Activated T-cell treated with anti-CD3 and anti-CD28 coated beads for 1 hour (primary cell): ENCODE measurements around the gene TACSTD2.
"Not testable (repeated sequence)": the region's sequence is repeated elsewhere in the genome, so short reads cannot be mapped to it uniquely, and the experiment has no call there.

Experiments
- DNase-seq: peaks from one replicate; pipeline ENCODE4 v3.0.0-alpha.2; 2020; ENCODE audit warnings: low read depth

TACSTD2 gene

GRCh38 chr1:58587667-58588066 lies 10.6 kb upstream of the TACSTD2 start:
- DNase-seq = no peak

DNA sequence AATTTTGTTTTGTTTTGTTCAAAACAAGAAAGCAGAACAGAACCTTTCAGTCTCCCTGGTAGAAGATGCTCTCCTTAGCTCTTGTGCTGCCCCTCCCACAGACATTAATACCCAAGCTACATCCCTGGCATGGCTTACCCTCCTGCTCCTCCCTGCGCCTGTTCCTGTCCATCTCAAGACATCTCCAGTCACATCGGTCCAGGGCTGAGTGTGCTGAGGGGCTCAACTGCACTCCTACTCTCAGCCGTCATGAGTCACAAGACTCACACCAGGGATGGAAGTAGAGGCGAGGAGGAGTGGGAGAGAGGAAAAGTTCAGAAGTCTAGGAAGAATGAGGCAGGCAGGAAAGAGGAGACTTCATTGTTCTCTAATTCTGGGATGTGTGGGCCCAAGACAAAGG lies 9.2 kb upstream of the TACSTD2 start:
- no peak for DNase-seq

DNA sequence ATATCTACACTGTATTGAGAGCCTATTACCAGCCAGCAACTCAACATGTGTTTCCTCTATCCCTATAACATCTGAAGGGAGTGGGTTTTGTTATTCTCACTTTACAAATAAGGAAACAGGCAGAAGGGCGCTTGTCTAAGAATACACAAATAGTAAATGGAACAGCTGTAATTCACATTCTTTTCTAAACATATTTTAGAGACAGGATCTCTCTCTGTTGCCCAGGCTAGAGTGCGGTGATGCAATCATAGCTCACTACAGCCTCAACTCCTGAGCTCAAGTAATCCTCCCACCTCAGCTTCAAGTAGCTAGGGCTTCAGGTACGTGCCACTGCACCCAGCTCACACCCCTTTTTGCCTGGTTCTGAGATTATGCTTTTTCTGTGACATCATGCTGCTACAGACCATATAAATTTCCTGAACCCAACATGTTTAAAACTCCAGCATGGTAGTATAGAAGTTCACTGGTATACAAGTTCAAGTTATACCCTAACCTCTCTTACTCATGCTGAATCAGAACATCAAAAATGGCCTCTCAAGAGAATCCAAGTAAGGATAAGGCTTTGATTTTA lies 8.6 kb upstream of the TACSTD2 start:
- DNase-seq = no peak

DNA sequence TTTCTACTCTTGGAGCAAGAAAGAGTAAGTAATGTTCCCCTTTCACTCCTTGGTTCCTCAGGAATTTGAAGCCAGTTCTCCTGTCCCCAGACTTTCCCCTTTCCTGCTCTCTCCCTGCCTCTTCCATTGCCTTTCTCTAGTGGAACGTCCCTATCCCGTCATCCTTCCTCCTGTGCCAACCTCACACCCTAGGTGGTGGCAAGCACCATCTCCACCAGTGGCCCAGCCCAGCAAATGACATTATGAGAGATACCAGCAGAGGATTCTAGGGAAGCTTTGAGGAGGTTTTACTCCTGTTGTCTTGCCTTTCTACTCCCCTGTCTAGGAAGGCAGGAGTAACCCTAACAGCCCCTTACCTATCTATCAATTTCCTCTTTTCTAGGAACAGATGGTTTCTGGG lies 8.1 kb upstream of the TACSTD2 start:
- DNase-seq = no peak

GRCh38 chr1:58584082-58584895 lies 7.2 kb upstream of the TACSTD2 start:
- DNase-seq = no peak

- DNase-seq = no peak
Observed at GRCh38 chr1:58583496-58583895, 6.4 kb upstream of the TACSTD2 start.

DNA sequence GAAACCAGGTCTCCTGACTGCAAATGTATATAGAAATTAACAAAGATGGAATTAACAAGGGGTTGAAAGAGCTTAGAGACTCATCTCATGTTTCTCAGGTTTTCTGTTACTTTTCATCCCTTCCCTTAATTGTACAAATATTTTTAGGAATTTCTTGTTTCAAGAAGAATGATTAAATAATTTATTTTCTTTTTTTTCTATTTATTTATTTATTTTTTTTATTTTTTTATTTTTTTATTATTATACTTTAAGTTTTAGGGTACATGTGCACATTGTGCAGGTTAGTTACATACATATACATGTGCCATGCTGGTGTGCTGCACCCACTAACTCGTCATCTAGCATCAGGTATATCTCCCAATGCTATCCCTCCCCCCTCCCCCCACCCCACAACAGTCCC lies 5.1 kb upstream of the TACSTD2 start:
- not testable (repeated sequence) for DNase-seq

GRCh38 chr1:58581641-58582040 lies 4.6 kb upstream of the TACSTD2 start:
- DNase-seq = no peak

GRCh38 chr1:58580186-58580585 lies 3.1 kb upstream of the TACSTD2 start:
- DNase-seq = no peak

- no peak for DNase-seq
Observed at GRCh38 chr1:58577654-58578030, 590 bp upstream of the TACSTD2 start.

GRCh38 chr1:58576325-58576726 lies 726 bp downstream of the TACSTD2 start:
- no peak for DNase-seq

DNA sequence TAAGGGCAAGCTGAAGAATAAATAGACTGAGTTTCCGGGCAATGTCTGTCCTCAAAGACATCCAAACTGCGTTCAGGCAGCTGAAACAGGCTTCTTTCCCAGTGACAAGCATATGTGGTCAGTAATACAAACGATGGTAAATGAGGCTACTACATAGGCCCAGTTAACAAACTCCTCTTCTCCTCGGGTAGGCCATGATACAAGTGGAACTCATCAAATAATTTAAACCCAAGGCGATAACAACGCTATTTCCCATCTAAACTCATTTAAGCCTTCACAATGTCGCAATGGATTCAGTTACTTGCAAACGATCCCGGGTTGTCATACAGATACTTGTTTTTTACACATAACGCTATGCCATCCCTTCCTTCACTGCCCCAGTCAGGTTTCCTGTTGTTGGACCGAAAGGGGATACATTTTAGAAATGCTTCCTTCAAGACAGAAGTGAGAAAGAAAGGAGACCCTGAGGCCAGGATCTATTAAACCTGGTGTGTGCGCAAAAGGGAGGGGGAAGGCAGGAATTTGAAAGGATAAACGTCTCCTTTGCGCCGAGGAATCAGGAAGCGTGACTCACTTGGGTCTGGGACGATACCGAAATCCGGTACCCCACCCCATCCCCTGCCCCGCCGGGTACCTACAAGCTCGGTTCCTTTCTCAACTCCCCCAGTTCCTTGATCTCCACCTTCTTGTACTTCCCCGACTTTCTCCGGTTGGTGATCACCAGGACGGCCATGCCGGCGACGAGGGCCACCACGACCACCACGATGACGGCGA lies 1.3 kb downstream of the TACSTD2 start:
- no peak for DNase-seq

- no peak for DNase-seq
Observed at GRCh38 chr1:58574816-58575215, 2.2 kb downstream of the TACSTD2 start.

DNA sequence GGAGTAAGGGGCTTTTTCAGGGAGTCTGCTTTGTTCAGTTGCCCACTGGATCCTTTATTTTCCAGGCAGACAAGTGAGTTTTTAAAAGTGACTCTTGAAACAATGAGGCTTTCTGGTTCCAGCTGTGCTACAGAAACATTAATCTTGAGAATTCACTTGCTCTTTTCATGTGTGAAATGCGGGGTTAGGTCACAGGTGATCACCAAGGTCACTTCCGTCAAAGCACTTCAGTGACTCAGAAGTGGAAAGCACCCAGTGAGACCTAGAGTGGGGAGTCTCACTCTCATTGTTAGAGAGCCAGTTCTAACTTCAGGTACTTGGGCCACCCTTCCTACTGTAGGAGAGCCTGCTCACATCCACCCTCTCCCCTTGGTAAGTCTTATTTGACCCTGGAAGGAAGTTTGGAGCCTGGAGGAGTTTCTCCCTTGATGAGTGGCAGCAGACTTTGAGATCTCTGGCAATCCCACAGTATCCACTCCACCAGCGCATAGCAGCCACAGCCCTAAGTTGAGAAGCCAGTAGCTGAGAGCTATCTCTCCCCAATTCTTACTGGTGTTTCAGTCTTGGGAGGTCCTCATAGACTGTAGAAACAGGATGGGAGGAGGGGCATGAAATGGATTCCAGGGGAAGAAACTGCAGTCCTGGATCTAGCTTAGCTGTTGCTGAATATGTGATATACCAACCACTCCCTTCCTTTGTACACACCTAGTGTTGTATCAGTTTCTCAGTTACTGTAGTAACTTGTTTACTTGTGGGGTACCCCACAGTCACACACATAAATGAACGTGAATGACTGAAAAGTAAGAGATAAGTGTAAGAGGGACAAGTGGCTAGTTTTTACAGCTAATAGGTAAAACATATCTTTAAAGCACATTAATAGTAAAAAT lies 3.1 kb downstream of the TACSTD2 start:
- no peak for DNase-seq

DNA sequence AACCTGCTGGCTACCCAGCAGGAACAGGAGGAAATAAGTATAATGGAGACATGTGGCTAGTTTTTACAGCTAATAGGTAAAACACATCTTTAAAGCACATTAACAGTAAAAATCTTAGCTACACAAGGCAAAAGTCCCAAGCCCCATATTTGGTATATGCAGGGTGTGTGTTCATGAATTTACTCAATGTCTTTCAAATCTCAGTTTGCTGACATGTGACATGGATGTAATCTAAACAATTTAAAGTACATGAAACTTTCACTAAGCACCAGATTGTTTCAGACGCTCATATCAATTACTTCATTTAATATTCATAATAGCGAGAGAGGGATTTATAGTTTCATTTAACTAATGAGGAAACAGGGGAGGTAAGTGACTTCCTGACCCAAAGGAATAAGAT lies 3.9 kb downstream of the TACSTD2 start:
- DNase-seq = no peak

GRCh38 chr1:58572690-58573089 lies 4.4 kb downstream of the TACSTD2 start:
- no peak for DNase-seq

GRCh38 chr1:58571616-58572015 lies 5.4 kb downstream of the TACSTD2 start:
- no peak for DNase-seq

GRCh38 chr1:58570817-58571216 lies 6.2 kb downstream of the TACSTD2 start:
- DNase-seq = no peak

- DNase-seq = no peak
Observed at GRCh38 chr1:58570094-58570493, 7.0 kb downstream of the TACSTD2 start.

- no peak for DNase-seq
Observed at GRCh38 chr1:58568911-58569310, 8.1 kb downstream of the TACSTD2 start.

DNA sequence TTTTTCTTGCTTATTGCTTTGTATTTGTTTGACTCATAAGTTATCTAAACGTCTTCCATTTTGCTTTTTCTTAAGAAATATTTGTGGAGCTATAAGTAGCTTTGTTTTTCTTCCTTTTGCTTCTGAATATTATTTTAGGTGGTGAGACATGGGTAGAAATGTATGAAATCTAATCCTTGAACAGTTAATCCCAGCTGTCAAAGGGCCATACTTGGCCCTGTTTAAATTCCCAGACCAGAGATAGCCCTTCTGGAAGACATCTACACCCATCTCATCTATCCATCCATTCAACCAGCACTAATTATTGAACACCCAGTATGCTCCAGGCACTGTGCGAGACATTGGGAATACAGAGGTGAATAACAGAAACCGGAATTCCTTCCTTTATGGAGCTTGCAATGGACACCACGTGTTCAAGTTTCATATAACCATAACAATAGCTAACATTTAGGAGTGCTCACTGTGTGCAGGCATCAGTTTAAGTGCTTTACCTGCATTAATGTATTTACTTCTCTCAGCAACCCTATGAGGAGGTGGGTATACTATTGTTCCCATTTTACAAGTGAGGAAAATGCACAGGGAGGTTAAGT lies 8.7 kb downstream of the TACSTD2 start:
- DNase-seq = no peak

DNA sequence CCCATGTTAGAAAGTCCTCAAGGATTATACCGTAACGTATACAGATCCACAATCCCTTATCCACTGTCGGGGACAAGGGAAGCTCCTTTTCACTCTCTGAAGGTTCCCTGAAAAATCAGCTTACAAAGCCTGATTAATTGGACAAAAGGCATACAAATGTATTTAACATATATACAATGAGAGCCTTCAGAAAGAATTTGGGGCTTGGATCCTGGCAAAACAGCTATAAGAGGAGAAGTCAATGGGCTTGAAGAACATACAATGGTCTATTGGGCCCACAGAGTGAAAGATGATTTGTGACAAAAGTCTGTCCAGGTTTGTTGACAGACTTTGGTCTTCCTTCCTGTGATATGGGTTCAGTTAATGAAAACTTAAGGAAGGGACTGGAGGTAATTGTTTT lies 10.7 kb downstream of the TACSTD2 start:
- DNase-seq = no peak
